ENCODE data around the gene RABGAP1L.

The RABGAP1L gene

GRCh38 chr1:174812016-174812415, 652.7 kb downstream of the RABGAP1L start:
- no peak overlapping the region for H2AK5ac ChIP-seq (ENCODE audit: low read depth, low read length)
- no peaks in the 10 kb centered on the region for H3K36me3 ChIP-seq (replicated peaks in 1 of 2; ENCODE audit: control insufficient read depth in 2 of 2, insufficient read depth in 2 of 2, low read length in 2 of 2)
- H3K23ac ChIP-seq (ENCODE audit: low read depth, low read length, poor library complexity), result no peak overlapping the region
- H3K9me3 ChIP-seq (replicated peaks in 1 of 2; ENCODE audit: control insufficient read depth in 2 of 2, insufficient read depth in 1 of 2, low read depth in 1 of 2, low read length in 2 of 2), result no peaks in the 10 kb centered on the region
- H3K27me3 ChIP-seq (ENCODE audit: control insufficient read depth in 3 of 3, insufficient read depth in 3 of 3, low read depth in 1 of 3, low read length in 3 of 3), result peaks cover 0 to 11% (median 0%) of the 10 kb centered on the region in 3 experiments
- no peak overlapping the region for H3K4me2 ChIP-seq (ENCODE audit: insufficient read depth, low read length, poor library complexity, severe bottlenecking)
- H3K4ac ChIP-seq (ENCODE audit: low read length), result no peak overlapping the region
- H3K79me1 ChIP-seq (ENCODE audit: low read depth, low read length), result no peaks in the 10 kb centered on the region
- H3K9ac ChIP-seq (ENCODE audit: low read depth, low read length, poor library complexity), result no peak overlapping the region
- no peak overlapping the region for H3K27ac ChIP-seq (replicated peaks; ENCODE audit: low read length)
- no peak for DNase-seq (ENCODE audit: low spot score)
- no peak overlapping the region for H4K91ac ChIP-seq (ENCODE audit: low read depth, low read length, poor library complexity)
- no peak overlapping the region for H2BK120ac ChIP-seq (ENCODE audit: low read depth, low read length)
- H4K8ac ChIP-seq (ENCODE audit: low read depth, low read length), result no peak overlapping the region
- H2BK15ac ChIP-seq (ENCODE audit: low read length), result no peak overlapping the region
- H3K4me3 ChIP-seq (ENCODE audit: low read length in 2 of 2), result no peak overlapping the region
- no peak overlapping the region for H2BK12ac ChIP-seq (ENCODE audit: low read length)
- H3K18ac ChIP-seq (ENCODE audit: low read length), result no peak overlapping the region
- no peak overlapping the region for H2BK5ac ChIP-seq (ENCODE audit: low read length)
- H3K4me1 ChIP-seq (ENCODE audit: control insufficient read depth in 2 of 2, insufficient read depth in 1 of 2, low read depth in 1 of 2, low read length in 2 of 2), result peaks cover 0 to 27% of the 10 kb centered on the region in 2 donors
- H3K14ac ChIP-seq (ENCODE audit: low read length), result no peak overlapping the region
- H2AFZ ChIP-seq (ENCODE audit: low read length), result no peak overlapping the region

- peak; percentile 68 for DNase-seq (ENCODE audit: low spot score)
- no peak overlapping the region for H2BK5ac ChIP-seq (ENCODE audit: low read length)
- H3K27ac ChIP-seq (replicated peaks; ENCODE audit: low read length), result no peak overlapping the region
Measured at GRCh38 chr1:174812656-174813055, 653.3 kb downstream of the RABGAP1L start.

GRCh38 chr1:174815036-174815435, 655.7 kb downstream of the RABGAP1L start:
- Histone ChIP-seq H3K9ac (ENCODE audit: low read depth, low read length, poor library complexity) (no peak overlapping the region), H2AFZ (ENCODE audit: low read length) (no peak overlapping the region), H4K91ac (ENCODE audit: low read depth, low read length, poor library complexity) (no peak overlapping the region), H3K4me2 (ENCODE audit: insufficient read depth, low read length, poor library complexity, severe bottlenecking) (no peak overlapping the region), H3K27me3 (ENCODE audit: control insufficient read depth in 3 of 3, insufficient read depth in 3 of 3, low read depth in 1 of 3, low read length in 3 of 3) (peaks cover 0 to 5% (median 0%) of the 10 kb centered on the region in 3 experiments), H3K9me3 (replicated peaks in 1 of 2; ENCODE audit: control insufficient read depth in 2 of 2, insufficient read depth in 1 of 2, low read depth in 1 of 2, low read length in 2 of 2) (no peaks in the 10 kb centered on the region), H2AK5ac (ENCODE audit: low read depth, low read length) (no peak overlapping the region), H3K4ac (ENCODE audit: low read length) (no peak overlapping the region), H3K36me3 (replicated peaks in 1 of 2; ENCODE audit: control insufficient read depth in 2 of 2, insufficient read depth in 2 of 2, low read length in 2 of 2) (no peaks in the 10 kb centered on the region), H3K23ac (ENCODE audit: low read depth, low read length, poor library complexity) (no peak overlapping the region), H2BK5ac (ENCODE audit: low read length) (no peak overlapping the region), H2BK15ac (ENCODE audit: low read length) (no peak overlapping the region), H3K4me1 (ENCODE audit: control insufficient read depth in 2 of 2, insufficient read depth in 1 of 2, low read depth in 1 of 2, low read length in 2 of 2) (peaks cover 0 to 22% of the 10 kb centered on the region in 2 donors), H3K14ac (ENCODE audit: low read length) (no peak overlapping the region), H4K8ac (ENCODE audit: low read depth, low read length) (no peak overlapping the region), H2BK12ac (ENCODE audit: low read length) (no peak overlapping the region), H3K79me1 (ENCODE audit: low read depth, low read length) (no peaks in the 10 kb centered on the region), H3K27ac (replicated peaks; ENCODE audit: low read length) (no peak overlapping the region), H2BK120ac (ENCODE audit: low read depth, low read length) (no peak overlapping the region), H3K18ac (ENCODE audit: low read length) (no peak overlapping the region), H3K4me3 (ENCODE audit: low read length in 2 of 2) (no peak overlapping the region)
- no CpG with 5 or more reads among the region's 3 CpGs for WGBS, 2 donors (ENCODE audit: extremely low coverage in 2 of 2, insufficient read length in 2 of 2, insufficient replicate concordance in 1 of 2)
- DNase-seq (ENCODE audit: low spot score), result no peak

More at GRCh38 chr1:174812656-174813055, 653.3 kb downstream of the RABGAP1L start:
- H3K4ac ChIP-seq (ENCODE audit: low read length), result no peak overlapping the region
- H3K9ac ChIP-seq (ENCODE audit: low read depth, low read length, poor library complexity), result no peak overlapping the region
- no peak overlapping the region for H3K14ac ChIP-seq (ENCODE audit: low read length)
- H3K4me1 ChIP-seq (ENCODE audit: control insufficient read depth in 2 of 2, insufficient read depth in 1 of 2, low read depth in 1 of 2, low read length in 2 of 2), result peaks cover 0 to 27% of the 10 kb centered on the region in 2 donors
- H4K91ac ChIP-seq (ENCODE audit: low read depth, low read length, poor library complexity), result no peak overlapping the region
- no peak overlapping the region for H3K23ac ChIP-seq (ENCODE audit: low read depth, low read length, poor library complexity)
- H4K8ac ChIP-seq (ENCODE audit: low read depth, low read length), result no peak overlapping the region
- no peaks in the 10 kb centered on the region for H3K9me3 ChIP-seq (replicated peaks in 1 of 2; ENCODE audit: control insufficient read depth in 2 of 2, insufficient read depth in 1 of 2, low read depth in 1 of 2, low read length in 2 of 2)
- no peaks in the 10 kb centered on the region for H3K79me1 ChIP-seq (ENCODE audit: low read depth, low read length)
- H3K18ac ChIP-seq (ENCODE audit: low read length), result no peak overlapping the region
- no peak overlapping the region for H2AK5ac ChIP-seq (ENCODE audit: low read depth, low read length)
- no peak overlapping the region for H2BK12ac ChIP-seq (ENCODE audit: low read length)
- no peak overlapping the region for H3K4me3 ChIP-seq (ENCODE audit: low read length in 2 of 2)
- no peak overlapping the region for H3K4me2 ChIP-seq (ENCODE audit: insufficient read depth, low read length, poor library complexity, severe bottlenecking)
- H2BK120ac ChIP-seq (ENCODE audit: low read depth, low read length), result no peak overlapping the region
- peaks cover 0 to 11% (median 0%) of the 10 kb centered on the region in 3 experiments for H3K27me3 ChIP-seq (ENCODE audit: control insufficient read depth in 3 of 3, insufficient read depth in 3 of 3, low read depth in 1 of 3, low read length in 3 of 3)
- H3K36me3 ChIP-seq (replicated peaks in 1 of 2; ENCODE audit: control insufficient read depth in 2 of 2, insufficient read depth in 2 of 2, low read length in 2 of 2), result no peaks in the 10 kb centered on the region
- no peak overlapping the region for H2AFZ ChIP-seq (ENCODE audit: low read length)
- H2BK15ac ChIP-seq (ENCODE audit: low read length), result no peak overlapping the region

GRCh38 chr1:174815474-174815908, 656.2 kb downstream of the RABGAP1L start:
- Histone ChIP-seq H3K36me3 (replicated peaks in 1 of 2; ENCODE audit: control insufficient read depth in 2 of 2, insufficient read depth in 2 of 2, low read length in 2 of 2) (no peaks in the 10 kb centered on the region), H3K27ac (replicated peaks; ENCODE audit: low read length) (no peak overlapping the region), H3K27me3 (ENCODE audit: control insufficient read depth in 3 of 3, insufficient read depth in 3 of 3, low read depth in 1 of 3, low read length in 3 of 3) (peaks cover 0 to 5% (median 0%) of the 10 kb centered on the region in 3 experiments), H2BK120ac (ENCODE audit: low read depth, low read length) (no peak overlapping the region), H3K4me2 (ENCODE audit: insufficient read depth, low read length, poor library complexity, severe bottlenecking) (no peak overlapping the region), H3K79me1 (ENCODE audit: low read depth, low read length) (no peaks in the 10 kb centered on the region), H3K4me1 (ENCODE audit: control insufficient read depth in 2 of 2, insufficient read depth in 1 of 2, low read depth in 1 of 2, low read length in 2 of 2) (peaks cover 0 to 18% of the 10 kb centered on the region in 2 donors), H3K18ac (ENCODE audit: low read length) (no peak overlapping the region), H2AK5ac (ENCODE audit: low read depth, low read length) (no peak overlapping the region), H4K8ac (ENCODE audit: low read depth, low read length) (no peak overlapping the region), H4K91ac (ENCODE audit: low read depth, low read length, poor library complexity) (no peak overlapping the region), H2BK5ac (ENCODE audit: low read length) (no peak overlapping the region), H3K9ac (ENCODE audit: low read depth, low read length, poor library complexity) (no peak overlapping the region), H3K4me3 (ENCODE audit: low read length in 2 of 2) (no peak overlapping the region), H3K23ac (ENCODE audit: low read depth, low read length, poor library complexity) (no peak overlapping the region), H2AFZ (ENCODE audit: low read length) (no peak overlapping the region), H2BK12ac (ENCODE audit: low read length) (no peak overlapping the region), H3K4ac (ENCODE audit: low read length) (no peak overlapping the region), H2BK15ac (ENCODE audit: low read length) (no peak overlapping the region), H3K9me3 (replicated peaks in 1 of 2; ENCODE audit: control insufficient read depth in 2 of 2, insufficient read depth in 1 of 2, low read depth in 1 of 2, low read length in 2 of 2) (no peaks in the 10 kb centered on the region), H3K14ac (ENCODE audit: low read length) (no peak overlapping the region)
- no peak for DNase-seq (ENCODE audit: low spot score)

Data from neuronal stem cell (in vitro differentiated cells).